Measurements from ENCODE around the gene PALM.

PALM gene

GRCh38 chr19:710767-711166 lies 2.0 kb downstream of the PALM start:
- no peaks in the 10 kb centered on the region for H3K79me2 ChIP-seq (ENCODE audit: control insufficient read depth, insufficient read depth, low read length, unreplicated experiment)
- H3K27ac ChIP-seq (ENCODE audit: low read depth, low read length): no peak overlapping the region
- no peaks in the 10 kb centered on the region for H3K36me3 ChIP-seq (ENCODE audit: insufficient read depth, low read length)

DNA sequence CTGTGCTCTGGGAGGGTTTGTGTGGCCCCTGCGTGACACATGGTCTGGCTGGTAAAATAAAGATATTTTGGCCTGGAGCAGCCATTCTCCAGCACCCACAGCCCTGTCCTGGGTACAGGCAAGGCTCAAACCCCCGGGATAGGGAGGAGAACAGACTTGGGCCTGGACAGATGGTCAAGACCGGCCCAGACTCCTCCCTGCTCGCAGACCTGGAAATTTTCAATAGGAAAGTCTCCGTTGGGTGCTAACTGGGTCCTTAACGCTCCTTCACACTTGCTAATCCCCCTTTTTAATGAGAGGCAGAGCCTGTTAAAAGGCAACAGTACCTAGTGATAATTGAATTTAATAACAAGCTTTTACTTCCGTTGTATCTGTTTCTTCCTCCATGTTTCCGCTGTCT lies 2.5 kb downstream of the PALM start:
- H3K4me3 ChIP-seq (ENCODE audit: low read depth, low read length): no peak overlapping the region
- no peaks in the 10 kb centered on the region for H3K36me3 ChIP-seq (ENCODE audit: insufficient read depth, low read length)
- H3K27ac ChIP-seq (ENCODE audit: low read depth, low read length): no peak overlapping the region
- no peak overlapping the region for H2AFZ ChIP-seq (ENCODE audit: low read length, unreplicated experiment)
- no peaks in the 10 kb centered on the region for H3K79me2 ChIP-seq (ENCODE audit: control insufficient read depth, insufficient read depth, low read length, unreplicated experiment)
- H3K4me1 ChIP-seq (ENCODE audit: control insufficient read depth, insufficient read depth, low read length, unreplicated experiment): no peaks in the 10 kb centered on the region
- H3K27me3 ChIP-seq (ENCODE audit: insufficient read depth, low read length): peaks cover 20% of the 10 kb centered on the region

More at GRCh38 chr19:710767-711166, 2.0 kb downstream of the PALM start:
- Histone ChIP-seq H3K27me3 (ENCODE audit: insufficient read depth, low read length) (peaks cover 20% of the 10 kb centered on the region), H3K4me3 (ENCODE audit: low read depth, low read length) (no peak overlapping the region), H3K4me1 (ENCODE audit: control insufficient read depth, insufficient read depth, low read length, unreplicated experiment) (no peaks in the 10 kb centered on the region), H2AFZ (ENCODE audit: low read length, unreplicated experiment) (no peak overlapping the region)

DNA sequence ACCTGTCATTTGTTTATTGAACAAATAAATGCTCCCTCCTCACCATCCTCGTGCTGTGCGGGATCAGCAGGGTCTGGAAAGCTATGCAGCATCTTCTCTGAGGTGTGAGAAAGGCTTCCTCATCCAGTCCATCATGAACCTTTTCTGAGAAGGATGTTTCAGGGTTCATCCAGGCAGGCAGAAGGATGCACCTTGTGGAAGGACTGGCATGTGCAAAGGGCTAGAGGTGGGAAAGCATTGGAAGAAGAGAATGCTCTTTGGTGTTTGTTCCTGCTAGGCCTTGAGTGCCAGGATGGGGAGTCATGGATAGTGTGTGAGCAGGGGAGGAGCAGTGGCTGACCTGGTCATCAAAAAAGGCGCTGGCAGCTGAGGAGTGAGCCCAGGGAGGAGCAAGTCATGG lies 6.6 kb downstream of the PALM start:
- no peak overlapping the region for H3K4me3 ChIP-seq (ENCODE audit: low read depth, low read length)
- no peak overlapping the region for H3K27ac ChIP-seq (ENCODE audit: low read depth, low read length)
- peaks cover 11% of the 10 kb centered on the region; the same call in 1 of the 2 replicates for H3K27me3 ChIP-seq (ENCODE audit: insufficient read depth, low read length)
- H2AFZ ChIP-seq (ENCODE audit: low read length, unreplicated experiment): no peak overlapping the region
- H3K79me2 ChIP-seq (ENCODE audit: control insufficient read depth, insufficient read depth, low read length, unreplicated experiment): no peaks in the 10 kb centered on the region
- no peaks in the 10 kb centered on the region for H3K4me1 ChIP-seq (ENCODE audit: control insufficient read depth, insufficient read depth, low read length, unreplicated experiment)
- H3K36me3 ChIP-seq (ENCODE audit: insufficient read depth, low read length): no peaks in the 10 kb centered on the region

- Histone ChIP-seq H3K27me3 (ENCODE audit: insufficient read depth, low read length) (peaks cover 11% of the 10 kb centered on the region; the same call in 1 of the 2 replicates), H3K4me1 (ENCODE audit: control insufficient read depth, insufficient read depth, low read length, unreplicated experiment) (no peaks in the 10 kb centered on the region), H2AFZ (ENCODE audit: low read length, unreplicated experiment) (no peak overlapping the region), H3K36me3 (ENCODE audit: insufficient read depth, low read length) (no peaks in the 10 kb centered on the region), H3K4me3 (ENCODE audit: low read depth, low read length) (no peak overlapping the region), H3K79me2 (ENCODE audit: control insufficient read depth, insufficient read depth, low read length, unreplicated experiment) (no peaks in the 10 kb centered on the region), H3K27ac (ENCODE audit: low read depth, low read length) (no peak overlapping the region)
Observed at GRCh38 chr19:718251-718951, 9.7 kb downstream of the PALM start.

- Histone ChIP-seq H3K4me1 (ENCODE audit: control insufficient read depth, insufficient read depth, low read length, unreplicated experiment) (no peaks in the 10 kb centered on the region), H3K79me2 (ENCODE audit: control insufficient read depth, insufficient read depth, low read length, unreplicated experiment) (no peaks in the 10 kb centered on the region), H3K27ac (ENCODE audit: low read depth, low read length) (no peak overlapping the region), H2AFZ (ENCODE audit: low read length, unreplicated experiment) (no peak overlapping the region), H3K36me3 (ENCODE audit: insufficient read depth, low read length) (no peaks in the 10 kb centered on the region), H3K4me3 (ENCODE audit: low read depth, low read length) (no peak overlapping the region), H3K27me3 (ENCODE audit: insufficient read depth, low read length) (peaks cover 11% of the 10 kb centered on the region; the same call in 1 of the 2 replicates)
Observed at GRCh38 chr19:718991-719512, 10.3 kb downstream of the PALM start.

GRCh38 chr19:719636-720344 lies 11.1 kb downstream of the PALM start:
- Histone ChIP-seq H3K79me2 (ENCODE audit: control insufficient read depth, insufficient read depth, low read length, unreplicated experiment) (no peaks in the 10 kb centered on the region), H3K4me1 (ENCODE audit: control insufficient read depth, insufficient read depth, low read length, unreplicated experiment) (no peaks in the 10 kb centered on the region), H3K36me3 (ENCODE audit: insufficient read depth, low read length) (no peaks in the 10 kb centered on the region), H3K27ac (ENCODE audit: low read depth, low read length) (no peak overlapping the region), H3K27me3 (ENCODE audit: insufficient read depth, low read length) (peaks cover 11% of the 10 kb centered on the region; the same call in 1 of the 2 replicates), H3K4me3 (ENCODE audit: low read depth, low read length) (no peak overlapping the region), H2AFZ (ENCODE audit: low read length, unreplicated experiment) (no peak overlapping the region)

DNA sequence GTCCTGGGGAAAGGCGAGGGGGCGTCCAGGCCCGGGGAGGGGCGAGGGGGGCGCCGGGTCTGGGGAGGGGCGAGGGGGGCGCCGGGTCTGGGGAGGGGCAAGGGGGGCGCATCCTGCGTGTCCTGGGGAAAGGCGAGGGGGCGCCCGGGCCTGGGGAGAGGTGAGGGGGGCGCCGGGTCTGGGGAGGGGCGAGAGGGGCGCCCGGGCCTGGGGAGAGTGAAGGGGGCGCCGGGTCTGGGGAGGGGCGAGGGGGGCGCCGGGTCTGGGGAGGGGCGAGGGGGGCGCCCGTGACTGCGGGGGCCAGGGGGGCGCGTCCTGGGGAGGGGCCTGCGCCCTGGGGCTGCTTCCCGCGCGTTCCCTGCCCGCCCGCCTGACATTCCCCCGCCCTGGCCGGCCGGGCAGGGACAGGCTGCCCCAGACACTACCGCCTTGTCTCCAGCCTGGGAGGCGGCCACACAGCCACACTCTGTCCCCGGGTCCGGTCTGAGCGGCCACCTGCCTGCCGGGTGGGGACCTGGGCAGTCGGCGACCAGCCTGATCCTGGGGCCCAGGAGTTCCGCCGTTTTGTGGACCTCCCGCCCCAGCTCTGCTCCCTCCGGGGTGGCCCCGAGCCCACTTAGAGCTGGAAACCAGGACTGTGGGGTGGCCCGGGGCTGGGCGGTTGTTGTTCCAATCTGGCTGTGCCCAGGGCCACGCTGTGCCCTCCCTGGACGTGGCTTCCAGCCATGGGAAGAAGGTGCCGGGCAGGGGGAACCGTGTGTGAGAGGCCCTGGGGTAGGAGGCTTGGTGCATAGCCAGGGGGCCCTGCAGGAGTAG lies 11.8 kb downstream of the PALM start:
- Histone ChIP-seq H3K36me3 (ENCODE audit: insufficient read depth, low read length) (no peaks in the 10 kb centered on the region), H3K27me3 (ENCODE audit: insufficient read depth, low read length) (peaks cover 11% of the 10 kb centered on the region; the same call in 1 of the 2 replicates), H3K79me2 (ENCODE audit: control insufficient read depth, insufficient read depth, low read length, unreplicated experiment) (no peaks in the 10 kb centered on the region), H3K4me1 (ENCODE audit: control insufficient read depth, insufficient read depth, low read length, unreplicated experiment) (no peaks in the 10 kb centered on the region), H3K4me3 (ENCODE audit: low read depth, low read length) (no peak overlapping the region), H3K27ac (ENCODE audit: low read depth, low read length) (no peak overlapping the region), H2AFZ (ENCODE audit: low read length, unreplicated experiment) (no peak overlapping the region)

DNA sequence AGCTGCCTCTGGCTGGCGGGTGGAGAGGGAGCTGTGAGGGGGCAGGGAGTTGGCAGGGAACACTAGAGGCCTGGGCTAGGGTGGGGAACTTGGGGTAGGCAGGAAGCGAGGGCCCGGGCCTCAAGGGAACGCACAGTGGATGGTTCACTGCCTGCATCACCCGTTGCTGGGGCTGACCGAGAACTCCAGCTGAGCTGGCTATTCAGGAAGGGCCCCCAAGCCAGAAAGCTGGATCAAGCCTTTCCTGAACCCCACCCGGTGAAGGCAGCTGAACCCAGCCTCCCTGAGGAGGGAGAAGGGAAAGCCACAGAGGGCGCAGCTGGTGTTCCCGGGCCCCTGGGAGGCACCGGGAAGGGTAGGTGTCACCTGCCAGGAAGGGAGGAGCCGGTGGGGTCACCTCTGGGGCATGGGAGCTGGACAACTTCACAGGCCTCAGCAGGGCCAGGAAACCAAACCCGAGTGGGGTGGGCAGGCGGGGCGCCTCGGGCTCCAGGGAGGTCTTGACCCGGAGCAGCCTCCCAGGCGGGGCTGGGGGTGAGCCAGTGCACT lies 13.9 kb downstream of the PALM start:
- Histone ChIP-seq H3K36me3 (ENCODE audit: insufficient read depth, low read length) (no peaks in the 10 kb centered on the region), H3K4me1 (ENCODE audit: control insufficient read depth, insufficient read depth, low read length, unreplicated experiment) (no peaks in the 10 kb centered on the region), H3K27me3 (ENCODE audit: insufficient read depth, low read length) (peaks cover 11% of the 10 kb centered on the region; the same call in 1 of the 2 replicates), H3K79me2 (ENCODE audit: control insufficient read depth, insufficient read depth, low read length, unreplicated experiment) (no peaks in the 10 kb centered on the region), H3K4me3 (ENCODE audit: low read depth, low read length) (no peak overlapping the region), H3K27ac (ENCODE audit: low read depth, low read length) (no peak overlapping the region), H2AFZ (ENCODE audit: low read length, unreplicated experiment) (no peak overlapping the region)

- H3K4me3 ChIP-seq (ENCODE audit: low read depth, low read length): no peak overlapping the region
Observed at GRCh38 chr19:723247-723646, 14.5 kb downstream of the PALM start.

GRCh38 chr19:723714-724113 lies 15.0 kb downstream of the PALM start:
- no peak overlapping the region for H3K27ac ChIP-seq (ENCODE audit: low read depth, low read length)
- peaks cover 11% of the 10 kb centered on the region; the same call in 1 of the 2 replicates for H3K27me3 ChIP-seq (ENCODE audit: insufficient read depth, low read length)
- H2AFZ ChIP-seq (ENCODE audit: low read length, unreplicated experiment): no peak overlapping the region
- H3K79me2 ChIP-seq (ENCODE audit: control insufficient read depth, insufficient read depth, low read length, unreplicated experiment): no peaks in the 10 kb centered on the region
- H3K36me3 ChIP-seq (ENCODE audit: insufficient read depth, low read length): no peaks in the 10 kb centered on the region
- no peak overlapping the region for H3K4me3 ChIP-seq (ENCODE audit: low read depth, low read length)
- H3K4me1 ChIP-seq (ENCODE audit: control insufficient read depth, insufficient read depth, low read length, unreplicated experiment): no peaks in the 10 kb centered on the region

More at GRCh38 chr19:723247-723646, 14.5 kb downstream of the PALM start:
- no peak overlapping the region for H3K27ac ChIP-seq (ENCODE audit: low read depth, low read length)
- no peak overlapping the region for H2AFZ ChIP-seq (ENCODE audit: low read length, unreplicated experiment)
- no peaks in the 10 kb centered on the region for H3K79me2 ChIP-seq (ENCODE audit: control insufficient read depth, insufficient read depth, low read length, unreplicated experiment)
- peaks cover 11% of the 10 kb centered on the region; the same call in 1 of the 2 replicates for H3K27me3 ChIP-seq (ENCODE audit: insufficient read depth, low read length)
- no peaks in the 10 kb centered on the region for H3K36me3 ChIP-seq (ENCODE audit: insufficient read depth, low read length)
- no peaks in the 10 kb centered on the region for H3K4me1 ChIP-seq (ENCODE audit: control insufficient read depth, insufficient read depth, low read length, unreplicated experiment)
